HepG2 (cell line): ENCODE measurements around the gene DPP7. TPM values are rescaled to one million over a fixed set of nuclear protein-coding genes. Genes with fewer than 3 reads are reported as not detected.
A peak's percentile ranks its signal among the peaks of the same experiment; 100 is the strongest.

Experiments
- CCAR2 ChIP-seq: fragments of 200-400 bp; formaldehyde crosslinking; optimal IDR thresholded peaks from 2 replicates; pipeline ENCODE3; 2018; ENCODE audit warnings: low read depth, mild to moderate bottlenecking, low read length, moderate library complexity
- GLI4 ChIP-seq: sonication (generic); formaldehyde crosslinking; IDR thresholded peaks from 2 replicates; pipeline ENCODE4 v1.5.1; 2020; ENCODE audit warnings: missing genetic modification reagents, mild to moderate bottlenecking, moderate library complexity, borderline replicate concordance
- GPN1 ChIP-seq: sonication (generic); formaldehyde crosslinking; IDR thresholded peaks from 2 replicates; pipeline ENCODE4 v1.5.1; 2020; ENCODE audit warnings: missing genetic modification reagents, borderline replicate concordance
- HOXA7 ChIP-seq: sonication (generic); formaldehyde crosslinking; IDR thresholded peaks from 2 replicates; pipeline ENCODE4 v1.8.1; 2022; ENCODE audit warnings: mild to moderate bottlenecking, missing genetic modification reagents, moderate library complexity
- MED13 ChIP-seq: sonication (generic); formaldehyde crosslinking; IDR thresholded peaks from 2 replicates; pipeline ENCODE4 v1.5.0; 2020; ENCODE audit warnings: missing genetic modification reagents
- MTF2 ChIP-seq: sonication (generic); formaldehyde crosslinking; IDR thresholded peaks from 2 replicates; pipeline ENCODE4 v1.5.0; 2020; ENCODE audit warnings: missing genetic modification reagents, borderline replicate concordance
- PHF8 ChIP-seq: sonication (generic); formaldehyde crosslinking; IDR thresholded peaks from 2 replicates; pipeline ENCODE4 v1.5.0; 2020; ENCODE audit warnings: missing genetic modification reagents
- SIX1 ChIP-seq: sonication (generic); formaldehyde crosslinking; IDR thresholded peaks from 2 replicates; pipeline ENCODE4 v1.4.0; 2020; ENCODE audit warnings: missing genetic modification reagents, borderline replicate concordance
- SKI ChIP-seq: fragments of 450-650 bp; IDR thresholded peaks from one replicate; pipeline ENCODE4 v1.6.1; 2018; ENCODE audit warnings: mild to moderate bottlenecking; ENCODE audit not compliant: partially characterized antibody
- TOE1 ChIP-seq: sonication (generic); formaldehyde crosslinking; IDR thresholded peaks from 2 replicates; pipeline ENCODE4 v1.4.0; 2020; ENCODE audit warnings: mild to moderate bottlenecking, missing genetic modification reagents
- ZBTB8A ChIP-seq: sonication (generic); formaldehyde crosslinking; IDR thresholded peaks from 2 replicates; pipeline ENCODE4 v1.4.0; 2020; ENCODE audit warnings: mild to moderate bottlenecking, low read depth, missing genetic modification reagents, borderline replicate concordance
- ZFP36L1 ChIP-seq: sonication (generic); formaldehyde crosslinking; IDR thresholded peaks from 2 replicates; pipeline ENCODE4 v1.8.0; 2022; ENCODE audit warnings: mild to moderate bottlenecking, missing genetic modification reagents, moderate library complexity
- ZIK1 ChIP-seq: sonication (generic); formaldehyde crosslinking; IDR thresholded peaks from 2 replicates; pipeline ENCODE4 v1.5.0; 2020; ENCODE audit warnings: mild to moderate bottlenecking, low read depth, missing genetic modification reagents, borderline replicate concordance
- ZNF235 ChIP-seq: sonication (generic); formaldehyde crosslinking; IDR thresholded peaks from 2 replicates; pipeline ENCODE4 v1.8.1; 2023; ENCODE audit warnings: mild to moderate bottlenecking, missing genetic modification reagents, borderline replicate concordance
- ZNF382 ChIP-seq: sonication (generic); formaldehyde crosslinking; IDR thresholded peaks from 2 replicates; pipeline ENCODE4 v1.5.0; 2020; ENCODE audit warnings: missing genetic modification reagents, mild to moderate bottlenecking, borderline replicate concordance
- ZNF567 ChIP-seq: sonication (generic); formaldehyde crosslinking; IDR thresholded peaks from 2 replicates; pipeline ENCODE4 v1.8.1; 2023; ENCODE audit warnings: mild to moderate bottlenecking, missing genetic modification reagents, borderline replicate concordance
- ZNF577 ChIP-seq: sonication (generic); formaldehyde crosslinking; IDR thresholded peaks from 2 replicates; pipeline ENCODE4 v1.4.0; 2020; ENCODE audit warnings: mild to moderate bottlenecking, low read depth, missing genetic modification reagents, borderline replicate concordance
- ZNF713 ChIP-seq: sonication (generic); formaldehyde crosslinking; IDR thresholded peaks from 2 replicates; pipeline ENCODE4 v1.4.0; 2020; ENCODE audit warnings: mild to moderate bottlenecking, missing genetic modification reagents
- ZNF777 ChIP-seq: sonication (generic); formaldehyde crosslinking; IDR thresholded peaks from 2 replicates; pipeline ENCODE4 v1.4.0; 2020; ENCODE audit warnings: missing genetic modification reagents
- polyA plus RNA-seq, 8 experiments: library from polyadenylated mRNA; depleted of rRNA in 3 of 8; stranded (reverse) in 7 of 8; unstranded in 1 of 8; fragments of >200 nt; fragmentation: Illumina TruSeq in 4 of 8; extraction: Trizol in 4 of 8; gene quantifications; 2 replicates each; pipeline versions ENCODE4 v1.2.1 to v1.2.3, GENCODE V29; 2011 to 2016; ENCODE audit warnings: low read depth in 4 of 8, missing spikeins in 1 of 8, mixed read lengths in 1 of 8; ENCODE audit not compliant: insufficient read depth in 1 of 8
- total RNA-seq, 5 experiments: library from RNA; depleted of rRNA; stranded (reverse); fragments of >200 nt; fragmentation: Illumina TruSeq; extraction: Trizol; gene quantifications; 2 replicates each; pipeline ENCODE4 v1.2.3, GENCODE V29; 2016; ENCODE audit warnings: low read depth in 1 of 5
- TF ChIP-seq, protein P1 (sequence below): sonication (generic); formaldehyde crosslinking; IDR thresholded peaks from 2 replicates; pipeline ENCODE4 v1.4.0; 2020; ENCODE audit warnings: missing genetic modification reagents, borderline replicate concordance
- TF ChIP-seq, protein P2 (sequence below): sonication (generic); formaldehyde crosslinking; IDR thresholded peaks from 2 replicates; pipeline ENCODE4 v1.4.0; 2020; ENCODE audit warnings: missing genetic modification reagents, borderline replicate concordance
- TF ChIP-seq, protein P3 (sequence below): IDR thresholded peaks from 2 replicates; pipeline ENCODE4 v1.6.1; 2016; ENCODE audit warnings: missing genetic modification reagents, missing compliant biosample characterization

DPP7 gene
- total and polyA plus RNA-seq, 2 of the 13 experiments (the other 11 are each of a cell fraction or from before 2014, with no cell fraction given), result 1.2 to 4.5 TPM

DNA sequence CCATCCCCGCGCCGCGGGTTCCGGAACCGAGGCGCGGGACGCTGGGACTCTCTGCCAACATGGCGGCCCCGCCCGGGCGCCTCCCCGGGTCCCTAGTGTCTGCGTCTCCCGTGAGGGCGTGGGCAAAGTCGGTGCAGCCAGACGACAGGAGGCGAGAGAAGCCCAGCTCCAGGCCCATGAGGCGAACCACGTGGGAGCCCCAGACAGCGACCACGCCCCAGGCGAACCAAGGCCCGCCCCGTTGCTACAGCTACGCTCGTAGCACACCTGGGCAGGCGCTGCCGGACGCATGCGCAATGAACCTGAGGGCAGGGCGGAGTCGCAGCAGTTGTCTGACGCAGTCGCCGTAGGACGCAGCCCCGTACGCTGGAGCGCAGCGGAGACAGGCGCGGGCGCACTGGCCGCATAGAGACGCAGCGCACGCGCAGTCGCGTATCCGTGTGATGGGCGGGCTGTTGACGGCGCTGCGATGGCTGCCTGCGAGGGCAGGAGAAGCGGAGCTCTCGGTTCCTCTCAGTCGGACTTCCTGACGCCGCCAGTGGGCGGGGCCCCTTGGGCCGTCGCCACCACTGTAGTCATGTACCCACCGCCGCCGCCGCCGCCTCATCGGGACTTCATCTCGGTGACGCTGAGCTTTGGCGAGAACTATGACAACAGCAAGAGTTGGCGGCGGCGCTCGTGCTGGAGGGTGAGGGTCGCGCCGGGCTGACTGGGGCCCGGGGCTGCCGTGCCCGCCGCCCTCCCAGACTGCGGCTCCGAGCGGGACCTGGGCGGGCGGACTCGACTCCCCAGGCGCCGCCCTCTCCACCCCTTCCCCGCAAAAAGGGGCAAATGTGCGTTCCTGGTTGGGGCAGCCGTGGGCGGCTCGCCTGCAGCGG lies 27.8 kb downstream of the DPP7 start, which contains the start of gene MAN1B1 (continued):
- TF ChIP-seq MTF2 (CRISPR knock-in tag), result no peak
- peak; percentile 74 for TF ChIP-seq PHF8
- TF ChIP-seq GPN1, result no peak
- TF ChIP-seq ZNF235 (CRISPR knock-in tag), result peak; percentile 66; the same call in 1 of the 2 replicates
- peak; percentile 28; the same call in 1 of the 2 replicates for TF ChIP-seq ZNF567 (CRISPR knock-in tag)
- no peak for TF ChIP-seq ZNF382
- TF ChIP-seq TOE1 (CRISPR knock-in tag), result no peak
- TF ChIP-seq ZNF577, result no peak
- TF ChIP-seq HOXA7 (CRISPR knock-in tag), result no peak
- TF ChIP-seq SKI, result peak; percentile 48
- TF ChIP-seq CCAR2, result no peak
- TF ChIP-seq SIX1, result no peak
- TF ChIP-seq ZFP36L1 (CRISPR knock-in tag), result 0 out of 2 replicates have a peak, but pooled peaks have one; percentile 71
- no peak; the same call in 1 of the 2 replicates for TF ChIP-seq MED13 (CRISPR knock-in tag)
- TF ChIP-seq, protein P1, sequence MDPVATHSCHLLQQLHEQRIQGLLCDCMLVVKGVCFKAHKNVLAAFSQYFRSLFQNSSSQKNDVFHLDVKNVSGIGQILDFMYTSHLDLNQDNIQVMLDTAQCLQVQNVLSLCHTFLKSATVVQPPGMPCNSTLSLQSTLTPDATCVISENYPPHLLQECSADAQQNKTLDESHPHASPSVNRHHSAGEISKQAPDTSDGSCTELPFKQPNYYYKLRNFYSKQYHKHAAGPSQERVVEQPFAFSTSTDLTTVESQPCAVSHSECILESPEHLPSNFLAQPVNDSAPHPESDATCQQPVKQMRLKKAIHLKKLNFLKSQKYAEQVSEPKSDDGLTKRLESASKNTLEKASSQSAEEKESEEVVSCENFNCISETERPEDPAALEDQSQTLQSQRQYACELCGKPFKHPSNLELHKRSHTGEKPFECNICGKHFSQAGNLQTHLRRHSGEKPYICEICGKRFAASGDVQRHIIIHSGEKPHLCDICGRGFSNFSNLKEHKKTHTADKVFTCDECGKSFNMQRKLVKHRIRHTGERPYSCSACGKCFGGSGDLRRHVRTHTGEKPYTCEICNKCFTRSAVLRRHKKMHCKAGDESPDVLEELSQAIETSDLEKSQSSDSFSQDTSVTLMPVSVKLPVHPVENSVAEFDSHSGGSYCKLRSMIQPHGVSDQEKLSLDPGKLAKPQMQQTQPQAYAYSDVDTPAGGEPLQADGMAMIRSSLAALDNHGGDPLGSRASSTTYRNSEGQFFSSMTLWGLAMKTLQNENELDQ (CRISPR knock-in tag), result no peak
- peak; percentile 77; the same call in 1 of the 2 replicates for TF ChIP-seq ZNF713
- TF ChIP-seq ZNF777 (CRISPR knock-in tag), result no peak; the same call in 1 of the 2 replicates
- TF ChIP-seq GLI4, result 0 out of 2 replicates have a peak, but pooled peaks have one; percentile 29
- TF ChIP-seq, protein P2, sequence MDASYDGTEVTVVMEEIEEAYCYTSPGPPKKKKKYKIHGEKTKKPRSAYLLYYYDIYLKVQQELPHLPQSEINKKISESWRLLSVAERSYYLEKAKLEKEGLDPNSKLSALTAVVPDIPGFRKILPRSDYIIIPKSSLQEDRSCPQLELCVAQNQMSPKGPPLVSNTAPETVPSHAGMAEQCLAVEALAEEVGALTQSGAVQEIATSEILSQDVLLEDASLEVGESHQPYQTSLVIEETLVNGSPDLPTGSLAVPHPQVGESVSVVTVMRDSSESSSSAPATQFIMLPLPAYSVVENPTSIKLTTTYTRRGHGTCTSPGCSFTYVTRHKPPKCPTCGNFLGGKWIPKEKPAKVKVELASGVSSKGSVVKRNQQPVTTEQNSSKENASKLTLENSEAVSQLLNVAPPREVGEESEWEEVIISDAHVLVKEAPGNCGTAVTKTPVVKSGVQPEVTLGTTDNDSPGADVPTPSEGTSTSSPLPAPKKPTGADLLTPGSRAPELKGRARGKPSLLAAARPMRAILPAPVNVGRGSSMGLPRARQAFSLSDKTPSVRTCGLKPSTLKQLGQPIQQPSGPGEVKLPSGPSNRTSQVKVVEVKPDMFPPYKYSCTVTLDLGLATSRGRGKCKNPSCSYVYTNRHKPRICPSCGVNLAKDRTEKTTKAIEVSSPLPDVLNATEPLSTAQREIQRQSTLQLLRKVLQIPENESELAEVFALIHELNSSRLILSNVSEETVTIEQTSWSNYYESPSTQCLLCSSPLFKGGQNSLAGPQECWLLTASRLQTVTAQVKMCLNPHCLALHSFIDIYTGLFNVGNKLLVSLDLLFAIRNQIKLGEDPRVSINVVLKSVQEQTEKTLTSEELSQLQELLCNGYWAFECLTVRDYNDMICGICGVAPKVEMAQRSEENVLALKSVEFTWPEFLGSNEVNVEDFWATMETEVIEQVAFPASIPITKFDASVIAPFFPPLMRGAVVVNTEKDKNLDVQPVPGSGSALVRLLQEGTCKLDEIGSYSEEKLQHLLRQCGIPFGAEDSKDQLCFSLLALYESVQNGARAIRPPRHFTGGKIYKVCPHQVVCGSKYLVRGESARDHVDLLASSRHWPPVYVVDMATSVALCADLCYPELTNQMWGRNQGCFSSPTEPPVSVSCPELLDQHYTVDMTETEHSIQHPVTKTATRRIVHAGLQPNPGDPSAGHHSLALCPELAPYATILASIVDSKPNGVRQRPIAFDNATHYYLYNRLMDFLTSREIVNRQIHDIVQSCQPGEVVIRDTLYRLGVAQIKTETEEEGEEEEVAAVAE (CRISPR knock-in tag), result no peak
- TF ChIP-seq ZBTB8A (CRISPR knock-in tag), result peak; percentile 53; the same call in 1 of the 2 replicates
- TF ChIP-seq, protein P3, sequence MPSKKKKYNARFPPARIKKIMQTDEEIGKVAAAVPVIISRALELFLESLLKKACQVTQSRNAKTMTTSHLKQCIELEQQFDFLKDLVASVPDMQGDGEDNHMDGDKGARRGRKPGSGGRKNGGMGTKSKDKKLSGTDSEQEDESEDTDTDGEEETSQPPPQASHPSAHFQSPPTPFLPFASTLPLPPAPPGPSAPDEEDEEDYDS (CRISPR knock-in tag), result peak; percentile 89
- TF ChIP-seq ZIK1, result peak; percentile 55; the same call in 1 of the 2 replicates
